ENCODE data around the gene DLGAP1. TPM values are rescaled to one million over a fixed set of nuclear protein-coding genes. Genes with fewer than 3 reads are reported as not detected.

The DLGAP1 gene
- total and polyA plus RNA-seq, 2 of the 4 experiments (the other 2 are of a cell fraction), result under 0.01 to 0.09 TPM

DNA sequence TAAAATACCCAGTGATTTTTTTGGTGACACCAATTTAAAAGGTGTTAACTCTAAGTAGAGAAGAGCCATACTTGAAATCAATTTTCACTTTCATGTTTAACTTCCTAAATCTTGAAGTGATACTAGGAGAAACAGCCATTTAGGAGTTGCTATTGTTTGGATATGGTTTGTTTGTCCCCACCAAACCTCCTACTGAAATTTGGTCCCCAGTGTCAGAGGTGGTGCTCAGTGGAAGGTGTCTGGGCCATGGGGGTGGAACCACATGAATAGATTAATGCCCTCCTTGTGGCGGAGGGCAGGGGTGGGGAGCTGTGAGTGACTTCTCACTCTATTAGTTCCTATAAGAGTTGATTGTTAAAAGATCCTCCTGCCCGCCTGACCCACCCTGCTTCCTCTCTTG, 377.9 kb downstream of the DLGAP1 start:
- Histone ChIP-seq H3K79me1 (ENCODE audit: low read depth in 1 of 2, low read length in 2 of 2) (no peaks in the 10 kb centered on the region), H2BK20ac (ENCODE audit: low read depth, low read length) (no peak overlapping the region), H4K91ac (ENCODE audit: insufficient read depth, low read depth, low read length) (no peak overlapping the region), H3K27me3 (ENCODE audit: control insufficient read depth, insufficient read depth, low read length) (no peaks in the 10 kb centered on the region), H4K8ac (ENCODE audit: low read depth in 2 of 2, low read length in 2 of 2) (no peak overlapping the region), H2BK5ac (ENCODE audit: low read depth, low read length, poor library complexity, severe bottlenecking) (no peak overlapping the region), H2AK9ac (replicated peaks; ENCODE audit: low read depth, low read length, poor library complexity) (no peak overlapping the region), H3K9ac (ENCODE audit: low read depth, low read length) (no peak overlapping the region), H2AK5ac (ENCODE audit: low read depth, low read length) (no peak overlapping the region), H3K4me3 (ENCODE audit: insufficient read depth, low read depth, low read length) (no peak overlapping the region), H3K27ac (ENCODE audit: insufficient read depth, low read length) (no peak overlapping the region), H2BK15ac (ENCODE audit: low read depth, low read length) (no peak overlapping the region), H3K4ac (ENCODE audit: low read depth, low read length) (no peak overlapping the region), H3K36me3 (ENCODE audit: control insufficient read depth, insufficient read depth, low read length) (no peaks in the 10 kb centered on the region), H3K56ac (ENCODE audit: extremely low read depth, insufficient read depth, low read length) (no peak overlapping the region), H2AFZ (replicated peaks; ENCODE audit: low read length, poor library complexity) (no peak overlapping the region), H3K23ac (ENCODE audit: low read depth, low read length) (no peak overlapping the region), H4K5ac (ENCODE audit: low read depth, low read length) (no peak overlapping the region), H3K9me1 (ENCODE audit: insufficient read depth, low read length) (no peaks in the 10 kb centered on the region), H2BK120ac (ENCODE audit: low read depth, low read length) (no peak overlapping the region), H3K18ac (ENCODE audit: low read depth, low read length) (no peak overlapping the region), H3K14ac (replicated peaks; ENCODE audit: low read depth, low read length) (no peak overlapping the region), H3K4me1 (ENCODE audit: control insufficient read depth, insufficient read depth, low read length) (no peaks in the 10 kb centered on the region), H3K4me2 (ENCODE audit: low read depth, low read length) (no peak overlapping the region), H4K20me1 (ENCODE audit: insufficient read depth, low read length) (no peaks in the 10 kb centered on the region), H3K9me3 (ENCODE audit: control insufficient read depth, insufficient read depth, low read length) (no peaks in the 10 kb centered on the region)
- ChIA-PET CTCF (no interaction called here), POLR2A (ENCODE audit: unreplicated experiment) (no interaction called here)
- WGBS, 2 experiments (ENCODE audit: extremely low coverage in 2 of 2, insufficient read length in 1 of 2), result no CpG with 5 or more reads among the region's 2 CpGs
- in situ Hi-C loops (cut with MboI; ENCODE audit: low sequenced_read_pairs) (no loop called here), dilution Hi-C loops (cut with HindIII; ENCODE audit: low sequenced_read_pairs, unreplicated experiment) (no loop called here), intact Hi-C loops (cut with micrococcal nuclease) (no loop called here)
- no peak for TF ChIP-seq CEBPB (IDR thresholded peaks at IDR 0.05; ENCODE audit: low read depth, low read length)
- TF ChIP-seq MAFK (IDR thresholded peaks at IDR 0.05; ENCODE audit: low read depth, low read length), result no peak
- TF ChIP-seq CHD1 (IDR thresholded peaks at IDR 0.05; ENCODE audit: low read depth, low read length), result no peak
- TF ChIP-seq MAZ (IDR thresholded peaks at IDR 0.05; ENCODE audit: borderline replicate concordance, low read depth, low read length), result no peak
- TF ChIP-seq SMC3 (IDR thresholded peaks at IDR 0.05; ENCODE audit: low read depth, low read length), result no peak
- no peak for TF ChIP-seq POLR2A (IDR thresholded peaks at IDR 0.05; ENCODE audit: low read depth, low read length)
- no peak for TF ChIP-seq MXI1 (IDR thresholded peaks at IDR 0.05; ENCODE audit: borderline replicate concordance, low read depth, low read length)
- no peak for TF ChIP-seq RAD21 (IDR thresholded peaks at IDR 0.05; ENCODE audit: low read length)
- TF ChIP-seq NFE2L2 (IDR thresholded peaks at IDR 0.05; ENCODE audit: low read depth, low read length), result no peak
- no peak for TF ChIP-seq RFX5 (IDR thresholded peaks at IDR 0.05; ENCODE audit: low read depth, low read length)
- TF ChIP-seq ELK1 (IDR thresholded peaks at IDR 0.05; ENCODE audit: borderline replicate concordance, low read depth, low read length), result no peak
- no peak for TF ChIP-seq BHLHE40 (IDR thresholded peaks at IDR 0.05; ENCODE audit: low read depth, low read length)
- TF ChIP-seq RCOR1 (IDR thresholded peaks at IDR 0.05; ENCODE audit: insufficient replicate concordance, low read length), result no peak
- no peak for TF ChIP-seq FOS (IDR thresholded peaks at IDR 0.05; ENCODE audit: low read depth, low read length)
- TF ChIP-seq, protein P1, sequence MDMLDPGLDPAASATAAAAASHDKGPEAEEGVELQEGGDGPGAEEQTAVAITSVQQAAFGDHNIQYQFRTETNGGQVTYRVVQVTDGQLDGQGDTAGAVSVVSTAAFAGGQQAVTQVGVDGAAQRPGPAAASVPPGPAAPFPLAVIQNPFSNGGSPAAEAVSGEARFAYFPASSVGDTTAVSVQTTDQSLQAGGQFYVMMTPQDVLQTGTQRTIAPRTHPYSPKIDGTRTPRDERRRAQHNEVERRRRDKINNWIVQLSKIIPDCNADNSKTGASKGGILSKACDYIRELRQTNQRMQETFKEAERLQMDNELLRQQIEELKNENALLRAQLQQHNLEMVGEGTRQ (IDR thresholded peaks at IDR 0.05; ENCODE audit: low read depth, low read length), result no peak
- TF ChIP-seq CTCF (conservative IDR thresholded peaks at IDR 0.05; ENCODE audit: low read depth, low read length), result no peak
- ATAC-seq (ENCODE audit: low read depth) (no peak), DNase-seq (no peak)
- no TSS peak for BruUV-seq (replicated peaks)
